ENCODE measurements around the gene LONRF2.

The LONRF2 gene

DNA sequence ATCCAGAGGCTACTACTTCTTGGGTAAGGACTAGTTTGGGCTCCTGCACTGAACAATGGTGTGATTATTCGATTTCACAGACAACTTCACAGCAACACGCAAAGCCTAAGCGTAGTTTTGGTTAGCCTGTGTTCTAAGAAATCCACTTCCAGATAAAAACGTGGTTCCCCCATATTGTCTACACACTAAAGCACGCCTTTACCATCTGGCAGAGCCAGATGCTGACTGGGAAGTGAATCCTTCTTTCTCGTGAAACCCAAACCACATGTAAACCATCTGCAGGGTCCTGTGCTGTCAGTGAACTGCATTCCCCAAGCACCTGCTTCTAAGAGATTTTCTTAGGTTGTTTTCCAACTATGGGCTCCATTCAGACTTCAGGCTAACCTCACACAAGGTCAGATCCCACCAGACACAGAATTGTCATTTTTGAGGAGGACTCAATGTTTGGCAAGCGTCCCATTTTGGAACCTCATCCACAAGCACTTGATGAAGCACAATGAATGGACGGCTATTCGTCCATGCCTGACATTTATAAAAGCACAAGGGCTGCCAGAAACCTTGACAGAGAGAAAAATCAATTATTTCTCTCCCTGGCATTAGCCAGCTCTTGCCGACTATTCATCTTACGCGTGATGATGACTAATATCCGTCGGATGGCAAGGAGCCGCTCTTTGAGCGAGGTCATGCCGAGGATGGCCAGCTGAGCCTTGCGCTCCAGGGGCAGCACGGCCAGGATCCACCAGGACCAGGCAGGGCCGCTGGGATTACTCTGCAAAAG is 38.4 kb downstream of the LONRF2 start:
- Histone ChIP-seq H3K4me1 (ENCODE audit: insufficient read depth, low read length) (peaks cover 36% of the 10 kb centered on the region), H3K27ac (ENCODE audit: low read depth, low read length) (no peak overlapping the region), H3K4me3 (ENCODE audit: low read length) (no peak overlapping the region), H3K9me3 (ENCODE audit: insufficient read depth, low read depth, low read length) (no peaks in the 10 kb centered on the region), H3K27me3 (ENCODE audit: insufficient read depth, low read length) (no peaks in the 10 kb centered on the region), H3K36me3 (ENCODE audit: insufficient read depth, low read length) (no peaks in the 10 kb centered on the region), H3K9ac (ENCODE audit: low read depth, low read length) (no peak overlapping the region)
- WGBS, result 90% methylated on average over 20 of the region's 20 CpGs

DNA sequence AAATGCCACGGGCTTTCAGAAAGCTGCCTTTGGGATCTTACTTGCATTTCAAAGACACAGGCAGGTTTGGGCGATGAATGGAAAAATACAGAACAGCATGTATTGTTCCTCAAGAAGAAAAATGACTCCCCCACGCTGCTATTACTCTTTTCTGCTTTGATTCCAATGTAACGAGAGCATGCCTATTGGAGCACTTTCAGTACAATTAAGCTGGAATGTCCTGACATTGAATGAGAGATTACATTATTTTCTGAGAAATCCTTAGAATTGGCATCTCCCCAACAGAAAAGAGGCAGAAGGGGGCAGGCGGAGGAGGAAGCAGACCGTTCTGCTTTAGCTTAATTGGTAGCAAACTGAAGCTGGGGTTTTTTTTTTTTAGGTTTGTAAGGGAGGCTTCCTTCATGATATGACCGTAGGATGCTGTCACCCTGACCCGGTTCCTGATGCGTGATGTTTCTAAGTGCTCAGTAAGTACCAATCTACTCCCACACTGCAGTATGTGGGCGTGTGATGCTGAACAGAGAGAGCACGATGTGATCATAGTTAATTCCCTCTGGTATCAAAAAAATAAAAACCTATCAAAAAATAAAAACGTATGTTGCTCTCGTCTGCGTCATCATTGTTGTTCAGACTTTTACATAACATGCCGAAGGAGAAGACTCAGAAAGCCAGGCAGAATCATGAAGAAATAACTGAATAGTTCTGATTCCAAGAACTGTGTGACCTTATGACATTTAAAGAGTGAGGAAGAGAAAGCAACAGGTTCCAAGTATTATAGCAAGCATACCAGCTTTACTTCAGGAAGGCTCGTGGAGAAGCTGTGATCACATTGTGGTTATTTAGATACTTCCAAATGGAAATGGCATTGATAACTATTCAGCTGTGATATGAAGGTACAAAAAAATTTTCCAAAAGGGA is 40.5 kb downstream of the LONRF2 start:
- no peak overlapping the region for H3K4me3 ChIP-seq (ENCODE audit: low read length)
- H3K9ac ChIP-seq (ENCODE audit: low read depth, low read length), result no peak overlapping the region
- H3K27me3 ChIP-seq (ENCODE audit: insufficient read depth, low read length), result no peaks in the 10 kb centered on the region
- H3K27ac ChIP-seq (ENCODE audit: low read depth, low read length), result no peak overlapping the region
- no peaks in the 10 kb centered on the region for H3K36me3 ChIP-seq (ENCODE audit: insufficient read depth, low read length)
- H3K4me1 ChIP-seq (ENCODE audit: insufficient read depth, low read length), result peaks cover 34% of the 10 kb centered on the region
- 66% methylated on average over 16 of the region's 16 CpGs for WGBS
- H3K9me3 ChIP-seq (ENCODE audit: insufficient read depth, low read depth, low read length), result no peaks in the 10 kb centered on the region

GRCh38 chr2:100279586-100280534 is 42.4 kb downstream of the LONRF2 start:
- no peaks in the 10 kb centered on the region for H3K27me3 ChIP-seq (ENCODE audit: insufficient read depth, low read length)
- no peaks in the 10 kb centered on the region for H3K36me3 ChIP-seq (ENCODE audit: insufficient read depth, low read length)
- H3K4me1 ChIP-seq (ENCODE audit: insufficient read depth, low read length), result peaks cover 18% of the 10 kb centered on the region
- no peak overlapping the region for H3K4me3 ChIP-seq (ENCODE audit: low read length)
- H3K9ac ChIP-seq (ENCODE audit: low read depth, low read length), result no peak overlapping the region
- no peak overlapping the region for H3K27ac ChIP-seq (ENCODE audit: low read depth, low read length)
- 90% methylated on average over 17 of the region's 17 CpGs for WGBS
- H3K9me3 ChIP-seq (ENCODE audit: insufficient read depth, low read depth, low read length), result no peaks in the 10 kb centered on the region

DNA sequence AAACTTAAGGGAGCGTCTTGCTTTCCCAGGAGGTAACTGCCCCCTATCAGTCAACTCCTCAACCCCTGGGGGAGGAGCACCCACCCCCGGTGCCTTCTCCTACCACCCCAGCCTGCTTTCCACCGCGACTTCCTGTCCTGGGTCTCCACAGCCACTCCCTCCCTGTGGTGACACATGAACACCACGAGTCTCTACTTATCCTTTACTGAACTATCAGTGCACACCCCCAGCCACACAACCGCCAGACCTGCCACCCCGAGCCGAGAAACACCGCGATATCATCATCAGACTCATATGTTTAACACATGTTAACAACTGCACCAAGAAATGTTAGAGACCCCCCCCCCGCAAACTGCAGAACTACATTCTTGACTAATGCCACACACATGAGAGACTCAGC is 43.3 kb downstream of the LONRF2 start:
- peaks cover 18% of the 10 kb centered on the region for H3K4me1 ChIP-seq (ENCODE audit: insufficient read depth, low read length)
- H3K9me3 ChIP-seq (ENCODE audit: insufficient read depth, low read depth, low read length), result no peaks in the 10 kb centered on the region
- H3K27ac ChIP-seq (ENCODE audit: low read depth, low read length), result no peak overlapping the region
- no peaks in the 10 kb centered on the region for H3K27me3 ChIP-seq (ENCODE audit: insufficient read depth, low read length)
- 92% methylated on average over 11 of the region's 11 CpGs for WGBS
- H3K4me3 ChIP-seq (ENCODE audit: low read length), result no peak overlapping the region
- H3K9ac ChIP-seq (ENCODE audit: low read depth, low read length), result no peak overlapping the region
- no peaks in the 10 kb centered on the region for H3K36me3 ChIP-seq (ENCODE audit: insufficient read depth, low read length)

DNA sequence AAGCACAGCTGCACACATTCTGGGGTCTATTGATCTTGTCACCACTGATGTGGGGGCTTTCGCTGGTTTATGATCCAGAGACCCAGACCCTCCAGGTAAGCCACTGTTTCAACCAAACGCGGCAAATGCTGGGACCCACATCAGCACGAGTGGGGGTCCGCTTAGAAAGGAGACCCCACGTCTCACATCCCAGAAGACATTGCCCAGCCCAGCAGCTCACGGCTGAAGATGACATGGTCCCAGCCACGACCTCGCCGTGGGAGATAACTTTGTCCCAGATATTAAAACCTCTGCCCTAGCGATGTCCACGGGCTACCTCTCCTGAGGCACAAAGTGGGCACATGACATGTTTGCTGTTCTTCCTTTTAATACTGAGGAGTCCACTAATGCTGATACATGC is 43.8 kb downstream of the LONRF2 start:
- Histone ChIP-seq H3K4me1 (ENCODE audit: insufficient read depth, low read length) (peaks cover 18% of the 10 kb centered on the region), H3K27me3 (ENCODE audit: insufficient read depth, low read length) (no peaks in the 10 kb centered on the region), H3K36me3 (ENCODE audit: insufficient read depth, low read length) (no peaks in the 10 kb centered on the region), H3K27ac (ENCODE audit: low read depth, low read length) (no peak overlapping the region), H3K9ac (ENCODE audit: low read depth, low read length) (no peak overlapping the region), H3K4me3 (ENCODE audit: low read length) (no peak overlapping the region), H3K9me3 (ENCODE audit: insufficient read depth, low read depth, low read length) (no peaks in the 10 kb centered on the region)
- 90% methylated on average over 12 of the region's 12 CpGs for WGBS

DNA sequence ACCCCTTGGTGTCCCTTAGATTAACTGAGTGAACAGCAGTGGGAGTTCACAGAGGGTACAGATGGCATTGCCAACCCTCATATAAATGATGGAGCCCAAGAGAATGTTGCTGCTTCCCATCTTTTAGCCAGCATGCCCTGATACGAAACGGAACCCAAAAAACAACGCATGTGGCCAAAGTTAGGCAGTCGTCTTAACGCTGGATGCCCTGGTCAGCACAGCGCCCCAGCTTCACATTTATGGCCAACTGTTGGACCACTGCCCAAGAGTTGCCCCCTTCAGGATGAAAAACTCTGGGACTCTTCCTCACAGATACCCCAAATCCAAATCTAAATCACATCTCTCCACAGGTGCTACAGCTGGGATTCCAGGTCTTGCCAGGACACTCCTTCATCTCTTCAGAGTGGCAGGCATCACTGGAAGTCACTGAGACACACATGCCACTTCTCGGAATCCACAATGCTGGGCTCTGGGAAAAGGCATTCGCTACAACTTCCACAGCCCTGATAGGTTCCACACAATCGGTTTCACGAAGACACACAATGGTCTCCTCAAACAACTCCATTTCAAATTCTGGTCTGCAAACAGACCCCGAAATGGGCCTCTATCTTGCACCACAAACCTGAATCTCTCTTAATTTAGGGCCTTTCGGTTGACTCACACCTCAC is 44.6 kb downstream of the LONRF2 start:
- Histone ChIP-seq H3K27ac (ENCODE audit: low read depth, low read length) (no peak overlapping the region), H3K4me3 (ENCODE audit: low read length) (no peak overlapping the region), H3K36me3 (ENCODE audit: insufficient read depth, low read length) (no peaks in the 10 kb centered on the region), H3K9ac (ENCODE audit: low read depth, low read length) (no peak overlapping the region), H3K9me3 (ENCODE audit: insufficient read depth, low read depth, low read length) (no peaks in the 10 kb centered on the region), H3K27me3 (ENCODE audit: insufficient read depth, low read length) (no peaks in the 10 kb centered on the region), H3K4me1 (ENCODE audit: insufficient read depth, low read length) (peaks cover 18% of the 10 kb centered on the region)
- WGBS, result 95% methylated on average over 12 of the region's 12 CpGs

DNA sequence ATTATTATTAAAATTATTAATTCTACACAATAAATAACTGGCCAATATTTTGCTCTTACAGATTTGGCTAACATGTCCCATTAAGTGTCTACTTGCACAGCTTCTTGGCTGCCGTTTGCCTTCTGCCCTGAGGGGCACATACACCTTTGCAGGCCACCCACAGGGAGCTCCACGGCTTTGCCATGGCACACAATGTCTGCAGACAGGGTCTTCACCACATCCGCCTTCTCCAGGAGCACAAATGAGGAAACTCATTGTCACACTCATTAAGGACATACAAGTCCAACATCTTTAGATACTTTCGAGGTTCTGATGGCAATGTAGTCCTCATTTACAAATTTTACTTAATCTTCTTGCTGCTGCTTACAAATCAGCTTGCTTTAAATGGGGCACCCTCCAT is 45.6 kb downstream of the LONRF2 start:
- WGBS, result 89% methylated on average over 4 of the region's 4 CpGs

DNA sequence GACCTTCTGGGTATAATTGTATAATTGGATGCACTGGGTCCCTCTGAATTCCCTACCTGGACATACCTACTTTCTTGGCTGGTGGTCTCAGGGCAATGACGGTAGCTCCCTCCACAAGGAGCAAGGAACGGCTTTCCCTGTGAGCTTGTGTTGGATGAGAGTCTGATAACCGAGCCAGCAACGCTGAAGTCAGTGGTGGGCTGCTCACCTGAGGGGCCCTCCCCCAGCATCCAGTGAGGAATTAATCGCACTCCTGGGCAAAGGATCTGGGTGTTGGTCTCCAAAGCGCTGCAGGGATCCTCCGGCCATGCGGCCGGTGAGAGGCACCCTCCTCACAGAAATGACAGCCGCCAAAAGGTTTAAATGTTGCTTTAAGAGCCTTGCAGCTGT is 47.1 kb downstream of the LONRF2 start:
- 64% methylated on average over 10 of the region's 10 CpGs for WGBS
- H3K36me3 ChIP-seq (ENCODE audit: insufficient read depth, low read length), result no peaks in the 10 kb centered on the region
- no peak overlapping the region for H3K27ac ChIP-seq (ENCODE audit: low read depth, low read length)
- no peaks in the 10 kb centered on the region for H3K4me1 ChIP-seq (ENCODE audit: insufficient read depth, low read length)
- H3K9ac ChIP-seq (ENCODE audit: low read depth, low read length), result no peak overlapping the region
- no peak overlapping the region for H3K4me3 ChIP-seq (ENCODE audit: low read length)
- H3K9me3 ChIP-seq (ENCODE audit: insufficient read depth, low read depth, low read length), result 0 out of 2 replicates have a peak, but pooled peaks cover 2% of the 10 kb centered on the region
- no peaks in the 10 kb centered on the region for H3K27me3 ChIP-seq (ENCODE audit: insufficient read depth, low read length)

More for the DNA sequence above, 45.6 kb downstream of the LONRF2 start:
- H3K27ac ChIP-seq (ENCODE audit: low read depth, low read length), result no peak overlapping the region
- H3K36me3 ChIP-seq (ENCODE audit: insufficient read depth, low read length), result no peaks in the 10 kb centered on the region
- no peaks in the 10 kb centered on the region for H3K9me3 ChIP-seq (ENCODE audit: insufficient read depth, low read depth, low read length)
- H3K4me1 ChIP-seq (ENCODE audit: insufficient read depth, low read length), result peaks cover 11% of the 10 kb centered on the region
- no peaks in the 10 kb centered on the region for H3K27me3 ChIP-seq (ENCODE audit: insufficient read depth, low read length)
- H3K9ac ChIP-seq (ENCODE audit: low read depth, low read length), result no peak overlapping the region
- H3K4me3 ChIP-seq (ENCODE audit: low read length), result no peak overlapping the region

DNA sequence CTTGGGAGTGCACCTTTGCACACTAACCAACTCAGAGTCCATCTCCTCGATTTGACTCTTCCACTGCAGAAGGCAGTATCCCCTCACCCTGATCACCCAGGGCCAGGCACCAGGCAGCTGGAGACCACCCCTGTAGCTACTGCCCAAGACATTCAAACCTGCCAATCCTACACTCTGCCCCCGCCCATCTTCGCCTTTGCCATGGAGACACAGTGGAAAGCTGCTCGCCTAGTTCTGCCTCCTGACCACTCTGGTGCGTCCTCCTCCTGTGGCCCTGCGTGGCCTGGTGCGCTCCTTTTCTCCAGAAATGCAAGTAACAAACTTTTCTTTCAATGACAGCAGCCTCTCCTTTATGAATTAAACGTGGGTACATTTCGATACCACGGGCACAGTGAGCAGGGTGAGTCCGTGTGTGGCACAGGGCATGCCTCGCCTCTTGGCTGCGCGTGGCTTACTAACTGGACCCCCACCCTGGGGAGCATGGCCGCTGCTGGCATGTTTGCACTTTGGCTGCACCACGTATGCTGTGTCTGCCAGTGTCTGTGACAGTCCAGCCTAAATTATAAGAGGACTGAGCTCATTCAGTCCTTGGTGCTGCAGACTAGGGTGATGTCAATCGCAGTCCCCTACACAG is 47.6 kb downstream of the LONRF2 start:
- WGBS, result 94% methylated on average over 17 of the region's 17 CpGs
- H3K36me3 ChIP-seq (ENCODE audit: insufficient read depth, low read length), result no peaks in the 10 kb centered on the region
- H3K9me3 ChIP-seq (ENCODE audit: insufficient read depth, low read depth, low read length), result 0 out of 2 replicates have a peak, but pooled peaks cover 2% of the 10 kb centered on the region
- H3K9ac ChIP-seq (ENCODE audit: low read depth, low read length), result no peak overlapping the region
- no peaks in the 10 kb centered on the region for H3K27me3 ChIP-seq (ENCODE audit: insufficient read depth, low read length)
- no peak overlapping the region for H3K27ac ChIP-seq (ENCODE audit: low read depth, low read length)
- H3K4me3 ChIP-seq (ENCODE audit: low read length), result no peak overlapping the region
- H3K4me1 ChIP-seq (ENCODE audit: insufficient read depth, low read length), result no peaks in the 10 kb centered on the region

DNA sequence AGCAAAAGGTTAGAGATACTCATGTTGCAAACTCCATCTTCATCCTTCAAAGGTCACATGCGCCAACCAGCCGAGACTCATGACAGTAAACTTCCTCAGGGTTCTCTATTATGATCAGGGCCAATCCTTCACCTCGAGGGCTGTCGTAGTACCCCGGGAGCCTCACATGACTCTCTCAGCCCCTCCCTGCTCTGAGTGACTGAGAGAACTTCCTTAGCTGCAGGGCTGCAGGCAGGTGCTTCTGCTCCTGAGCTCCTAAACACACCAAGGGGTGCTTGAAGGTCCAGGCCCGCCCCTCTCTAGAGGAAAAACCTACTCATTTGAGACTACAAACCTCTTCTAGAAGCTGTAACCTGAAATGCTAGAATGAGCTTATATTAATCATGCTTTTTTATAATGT is 48.2 kb downstream of the LONRF2 start:
- no peak overlapping the region for H3K27ac ChIP-seq (ENCODE audit: low read depth, low read length)
- H3K4me1 ChIP-seq (ENCODE audit: insufficient read depth, low read length), result no peaks in the 10 kb centered on the region
- 0 out of 2 replicates have a peak, but pooled peaks cover 2% of the 10 kb centered on the region for H3K9me3 ChIP-seq (ENCODE audit: insufficient read depth, low read depth, low read length)
- no peaks in the 10 kb centered on the region for H3K36me3 ChIP-seq (ENCODE audit: insufficient read depth, low read length)
- 72% methylated on average over 6 of the region's 6 CpGs for WGBS
- no peaks in the 10 kb centered on the region for H3K27me3 ChIP-seq (ENCODE audit: insufficient read depth, low read length)
- H3K4me3 ChIP-seq (ENCODE audit: low read length), result no peak overlapping the region
- H3K9ac ChIP-seq (ENCODE audit: low read depth, low read length), result no peak overlapping the region
